Ovary (tissue), 9 donors: Measurements from ENCODE around the gene HRH2. TPM values are rescaled to one million over a fixed set of nuclear protein-coding genes. Genes with fewer than 3 reads are reported as not detected.
A peak's percentile ranks its signal among the peaks of the same experiment; 100 is the strongest.

Source experiments
- DNase-seq, 5 donors: peaks; one replicate each; pipeline ENCODE4 v3.0.0-alpha.2; 2019 to 2020
- H3K27ac ChIP-seq, 2 donors: fragments of 200-600 bp; one replicate each; pipeline versions ENCODE4 v1.5.1 to v1.8.0; 2019 to 2022
- H3K27me3 ChIP-seq: fragments of 200-600 bp; one replicate; pipeline ENCODE4 v1.8.0; 2022
- H3K36me3 ChIP-seq: fragments of 200-600 bp; sonication (generic); one replicate; pipeline ENCODE4 v1.5.1; 2019
- H3K4me1 ChIP-seq: one replicate; pipeline ENCODE4 v1.8.1; 2013; ENCODE audit warnings: mild to moderate bottlenecking, moderate library complexity; ENCODE audit not compliant: insufficient read depth
- H3K4me3 ChIP-seq: fragments of 200-600 bp; sonication (generic); one replicate; pipeline ENCODE4 v1.5.1; 2017
- H3K9me3 ChIP-seq, 2 donors: fragments of 200-600 bp in 1 of 2; sonication (generic) in 1 of 2; one replicate each; pipeline versions ENCODE4 v1.5.1 to v1.8.1; 2013 to 2019; ENCODE audit warnings: mild to moderate bottlenecking in 1 of 2, moderate library complexity in 1 of 2
- EP300 ChIP-seq: sonication (generic); formaldehyde crosslinking; IDR thresholded peaks from one replicate; pipeline ENCODE4 v1.6.1; 2017; ENCODE audit warnings: antibody characterized with exemption
- POLR2A ChIP-seq: fragments of 450-650 bp; IDR thresholded peaks from one replicate; pipeline ENCODE4 v1.6.1; 2017; ENCODE audit warnings: antibody characterized with exemption, mild to moderate bottlenecking, moderate library complexity
- WGBS, 3 donors: extraction: QIAGEN DNeasy Blood & Tissue Kit in 1 of 3; methylation state at CpG; one replicate each; pipeline versions ENCODE4 v1.1.5 to v1.1.7; 2013 to 2017; 5-methylcytosine and 5-hydroxymethylcytosine counted together
- intact Hi-C, 4 donors: fragments of 100-400 bp; cut with DNase I; formaldehyde crosslinking; loops; one replicate each; pipeline versions ENCODE4 v1.11.0 to v1.15.1; 2022 to 2023
- polyA plus RNA-seq, 2 donors: library from polyadenylated mRNA; stranded (reverse); fragments of 200-250 nt in 1 of 2; fragments of 350-450 nt in 1 of 2; fragmentation: Illumina TruSeq in 1 of 2; extraction: RNeasy Lipid Tissue Mini Kit (QIAGEN cat#74804) in 1 of 2; gene quantifications; one replicate each; pipeline ENCODE4 v1.2.3, GENCODE V29; 2013 to 2014
- total RNA-seq, 7 donors: library from RNA; depleted of rRNA in 2 of 7; stranded (reverse); fragments of >200 nt in 2 of 7; fragmentation: NEBNext Ultra II Directional in 3 of 7; extraction: Animal tissue kit (Norgen Biotek cat#: 25700) in 3 of 7; gene quantifications; one replicate each; pipeline versions ENCODE4 v1.1.0 to v1.2.4, GENCODE V29; 2016 to 2023
- TF ChIP-seq, protein P1 (sequence below), 3 donors: fragments of 450-650 bp in 2 of 3; fragments of 200-600 bp in 1 of 3; IDR thresholded peaks; one replicate each; pipeline versions ENCODE4 v1.5.1 to v1.8.0; 2016 to 2022; ENCODE audit warnings: antibody characterized with exemption in 3 of 3, mild to moderate bottlenecking in 1 of 3
- donor health status: DM: no; HTN: no; CAD: no; lungs with moderate emphysema.
- donor health status: DM: no; HTN: no; CAD: no.
- donor health status: Bipolar disorder and iron deficiency.
- donor health status: DM: yes; HTN: yes; CAD: no.
- donor health status: DM: no; HTN: no; CAD: no.
- donor health status: DM: yes; HTN: yes; CAD: no.

Gene HRH2
- total and polyA plus RNA-seq, 9 donors: 0.23 to 3.3 (median 1.2) TPM

DNA sequence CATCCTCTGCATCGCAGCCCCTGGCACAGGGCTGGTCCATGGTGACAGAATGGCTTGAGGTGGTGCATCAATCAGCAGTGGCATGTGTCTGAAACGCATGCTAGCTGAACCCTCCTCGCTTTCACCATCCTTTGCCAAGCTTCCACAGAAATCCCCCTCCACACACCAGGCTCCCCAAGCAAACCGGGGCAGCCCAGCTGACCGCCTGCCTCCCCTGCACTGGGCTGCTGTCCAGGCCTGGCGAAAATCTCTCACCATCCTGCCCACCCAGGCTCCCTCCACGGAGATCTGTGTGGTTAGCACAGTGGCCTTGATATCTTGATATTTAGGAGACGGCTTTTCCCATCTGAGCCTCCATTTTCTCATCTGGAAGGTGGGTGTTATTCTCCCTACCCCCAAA is 905 bp upstream of the HRH2 start:
- Histone ChIP-seq H3K36me3 (no peaks in the 10 kb centered on the region), H3K9me3 (no peaks in the 10 kb centered on the region), H3K27me3 (no peaks in the 10 kb centered on the region), H3K27ac (no peak overlapping the region), H3K4me1 (peaks cover 1% of the 10 kb centered on the region), H3K4me3 (no peak overlapping the region)
- no peak for DNase-seq
- WGBS, 3 donors: 25 to 37% (median 32%) methylated on average over 8 of the region's 8 CpGs
- intact Hi-C loops: no loop called here
- TF ChIP-seq, protein P1, sequence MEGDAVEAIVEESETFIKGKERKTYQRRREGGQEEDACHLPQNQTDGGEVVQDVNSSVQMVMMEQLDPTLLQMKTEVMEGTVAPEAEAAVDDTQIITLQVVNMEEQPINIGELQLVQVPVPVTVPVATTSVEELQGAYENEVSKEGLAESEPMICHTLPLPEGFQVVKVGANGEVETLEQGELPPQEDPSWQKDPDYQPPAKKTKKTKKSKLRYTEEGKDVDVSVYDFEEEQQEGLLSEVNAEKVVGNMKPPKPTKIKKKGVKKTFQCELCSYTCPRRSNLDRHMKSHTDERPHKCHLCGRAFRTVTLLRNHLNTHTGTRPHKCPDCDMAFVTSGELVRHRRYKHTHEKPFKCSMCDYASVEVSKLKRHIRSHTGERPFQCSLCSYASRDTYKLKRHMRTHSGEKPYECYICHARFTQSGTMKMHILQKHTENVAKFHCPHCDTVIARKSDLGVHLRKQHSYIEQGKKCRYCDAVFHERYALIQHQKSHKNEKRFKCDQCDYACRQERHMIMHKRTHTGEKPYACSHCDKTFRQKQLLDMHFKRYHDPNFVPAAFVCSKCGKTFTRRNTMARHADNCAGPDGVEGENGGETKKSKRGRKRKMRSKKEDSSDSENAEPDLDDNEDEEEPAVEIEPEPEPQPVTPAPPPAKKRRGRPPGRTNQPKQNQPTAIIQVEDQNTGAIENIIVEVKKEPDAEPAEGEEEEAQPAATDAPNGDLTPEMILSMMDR (IDR thresholded peaks at IDR 0.05): no peak
- TF ChIP-seq EP300: no peak
- no peak for TF ChIP-seq POLR2A

DNA sequence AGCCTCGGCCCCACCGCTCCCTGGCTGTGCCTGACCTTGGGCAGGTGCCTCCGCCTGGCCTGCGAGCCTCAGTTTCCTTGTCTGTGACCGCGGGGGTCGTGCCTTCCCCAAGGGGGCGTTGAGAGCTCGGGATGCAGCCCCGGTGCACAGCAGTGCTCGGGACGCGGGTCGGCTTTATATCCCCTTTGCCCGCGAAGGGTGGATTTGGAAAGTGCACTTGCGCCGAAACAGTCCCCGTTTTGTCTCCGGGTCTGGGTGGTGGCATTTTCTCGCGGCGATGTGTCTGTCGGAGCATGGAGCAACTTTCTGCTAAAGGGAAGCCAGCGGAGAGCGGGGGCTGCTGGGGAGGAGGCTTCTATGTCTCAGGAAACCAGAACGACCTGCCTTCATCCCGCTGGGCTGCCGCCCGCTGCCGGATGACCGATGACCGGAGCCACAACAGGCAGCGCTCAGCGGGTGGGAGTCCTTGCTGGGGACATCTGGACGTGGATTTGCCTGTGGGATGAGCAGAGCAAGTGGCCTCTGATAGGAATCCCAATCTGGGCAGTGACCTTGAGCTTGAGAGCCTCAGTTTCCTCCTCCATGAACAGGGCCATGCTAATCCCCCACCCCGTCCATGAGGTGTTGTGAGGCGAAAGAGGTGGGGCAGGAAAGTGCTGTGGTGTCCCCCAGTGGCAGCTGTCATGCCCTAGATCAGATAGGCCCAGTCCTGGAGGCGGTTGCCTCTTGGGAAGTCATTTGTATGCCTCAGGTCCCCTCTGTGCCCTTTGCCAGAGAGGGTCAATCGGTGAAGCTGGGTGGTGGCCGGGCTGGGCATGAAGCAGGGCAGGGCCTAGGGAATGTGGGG is 651 bp downstream of the HRH2 start:
- WGBS, 3 donors: 10 to 12% (median 11%) methylated on average over 35 to 41 of the region's 41 CpGs
- Histone ChIP-seq H3K36me3 (no peaks in the 10 kb centered on the region), H3K9me3 (no peaks in the 10 kb centered on the region), H3K4me1 (peaks cover 1% of the 10 kb centered on the region), H3K27ac (no peak overlapping the region), H3K4me3 (peak overlapping the region; percentile 10), H3K27me3 (no peaks in the 10 kb centered on the region)
- no peak for DNase-seq
- no peak for TF ChIP-seq EP300
- TF ChIP-seq, protein P1 (IDR thresholded peaks at IDR 0.05): no peak
- TF ChIP-seq POLR2A: no peak
- intact Hi-C loops: no loop called here

DNA sequence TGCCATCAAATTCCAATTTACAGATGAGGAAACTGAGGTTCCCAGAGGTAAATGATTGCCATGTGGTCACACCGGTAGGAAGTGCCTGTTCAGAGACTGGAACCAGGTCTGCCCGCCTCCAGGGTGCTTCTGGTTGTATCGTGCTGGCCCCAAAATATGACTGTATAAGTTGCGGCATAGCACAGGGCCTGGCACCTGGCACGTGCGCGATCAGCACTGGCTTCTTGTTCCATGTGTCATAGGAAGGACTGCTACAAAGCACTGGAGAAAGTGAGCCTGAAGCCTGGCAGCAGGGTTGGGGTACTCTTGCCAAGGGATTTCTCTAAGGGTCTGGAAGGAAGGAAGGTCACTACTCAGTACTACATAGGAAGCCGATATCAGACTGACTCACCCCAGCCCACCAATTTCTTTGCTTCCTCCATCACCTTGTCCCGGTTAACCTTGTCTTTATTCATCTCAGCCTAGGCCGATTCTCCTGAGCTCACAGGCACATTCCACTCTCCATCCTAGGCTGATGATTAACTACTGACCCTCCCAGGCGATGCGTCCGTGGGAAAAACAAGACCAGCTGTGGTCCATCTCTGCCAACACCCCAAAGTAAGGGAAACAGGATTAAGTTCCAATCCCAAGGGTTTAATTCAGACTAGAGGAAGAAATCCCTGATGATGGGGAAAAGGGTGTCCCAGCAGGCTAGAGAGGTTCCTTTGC is 1.8 kb downstream of the HRH2 start:
- no peak for DNase-seq
- TF ChIP-seq, protein P1 (IDR thresholded peaks at IDR 0.05): no peak
- TF ChIP-seq EP300 (no peak), POLR2A (no peak)
- intact Hi-C loops: loop anchor here in 1 of 4 donors (5.0 kb wide), 1 partner anchor 1473 kb away; the partner anchor contains the start of gene NSD1
- H3K36me3 ChIP-seq: no peaks in the 10 kb centered on the region
- H3K4me3 ChIP-seq: no peak overlapping the region
- no peak overlapping the region for H3K27ac ChIP-seq
- peaks cover 1% of the 10 kb centered on the region for H3K4me1 ChIP-seq
- H3K27me3 ChIP-seq: no peaks in the 10 kb centered on the region
- no peaks in the 10 kb centered on the region for H3K9me3 ChIP-seq
- 59 to 63% (median 61%) methylated on average over 13 of the region's 13 CpGs for WGBS, 3 donors

DNA sequence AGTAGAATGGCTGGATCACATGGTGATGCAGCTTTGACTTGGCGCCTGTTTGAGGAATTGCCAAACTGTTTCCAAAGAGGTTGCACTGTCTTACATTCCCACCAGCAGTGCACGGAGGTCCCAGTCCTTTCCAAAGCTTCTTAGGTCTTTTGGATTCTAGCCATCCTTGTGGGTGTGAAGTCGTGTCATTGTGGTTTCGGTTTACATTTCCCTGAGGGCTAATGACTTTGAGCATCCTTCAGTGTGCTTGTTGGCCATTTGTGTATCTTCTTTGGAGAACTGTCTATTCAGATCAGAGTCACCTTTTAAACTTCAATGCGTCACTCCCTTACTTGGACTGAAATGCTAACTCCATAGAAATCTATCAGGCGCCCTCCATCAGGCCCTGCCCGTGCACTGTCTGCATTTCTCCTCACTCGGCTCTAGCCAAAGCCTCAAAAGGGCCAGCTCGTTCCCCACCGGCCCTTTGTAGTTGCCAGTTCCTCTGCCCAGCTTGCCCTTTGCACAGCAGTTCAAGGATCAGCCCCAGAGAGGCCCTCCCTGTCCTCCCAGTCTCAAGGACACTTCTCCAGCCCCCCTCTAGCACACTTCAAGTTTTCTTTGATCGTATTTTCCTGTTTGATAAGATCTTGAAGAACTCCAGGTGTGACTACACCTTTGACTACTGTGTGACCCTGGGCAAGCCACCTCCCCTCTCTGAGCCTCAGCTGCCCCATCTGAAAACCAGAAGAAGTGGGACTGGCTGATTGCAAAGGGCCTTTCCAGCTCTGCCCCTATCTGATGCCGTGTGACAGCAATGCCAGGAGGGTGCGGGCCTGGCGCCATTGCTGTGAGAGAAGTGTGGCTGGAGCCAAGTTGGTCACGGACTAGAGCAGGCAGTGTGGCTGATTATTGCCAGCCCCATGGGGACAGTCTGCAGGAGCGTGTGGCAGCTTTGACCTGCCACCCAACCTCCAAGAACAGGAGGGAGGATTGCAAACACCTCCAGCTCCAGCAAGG is 5.6 kb downstream of the HRH2 start:
- no peak for DNase-seq
- intact Hi-C loops: loop anchor here in 1 of 4 donors (5.0 kb wide), 1 partner anchor 1469 kb away; the partner anchor contains the start of gene NSD1
- Histone ChIP-seq H3K4me3 (no peak overlapping the region), H3K27me3 (no peaks in the 10 kb centered on the region), H3K27ac (no peak overlapping the region), H3K36me3 (no peaks in the 10 kb centered on the region), H3K4me1 (no peaks in the 10 kb centered on the region), H3K9me3 (no peaks in the 10 kb centered on the region)
- WGBS, 3 donors: 50 to 64% (median 53%) methylated on average over 16 of the region's 16 CpGs
- TF ChIP-seq POLR2A: no peak
- TF ChIP-seq EP300: no peak
- TF ChIP-seq, protein P1 (IDR thresholded peaks at IDR 0.05): no peak
